IMR-90 (cell line): Measurements from ENCODE around the gene CDH12.

ENCODE experiments used
- CTCF ChIP-seq: conservative IDR thresholded peaks from 2 replicates; pipeline ENCODE4 v1.5.1; 2012; ENCODE audit warnings: mild to moderate bottlenecking, low read depth, low read length, improper control_type of control experiment
- MAFK ChIP-seq: IDR thresholded peaks from 2 replicates; pipeline ENCODE4 v1.6.1; 2012; ENCODE audit warnings: low read depth, low read length, improper control_type of control experiment
- MXI1 ChIP-seq: IDR thresholded peaks from 2 replicates; pipeline ENCODE4 v1.6.1; 2012; ENCODE audit warnings: low read depth, mild to moderate bottlenecking, low read length, moderate library complexity, borderline replicate concordance
- POLR2A ChIP-seq: IDR thresholded peaks from 2 replicates; pipeline ENCODE4 v1.6.1; 2012; ENCODE audit warnings: mild to moderate bottlenecking, low read depth, low read length

DNA sequence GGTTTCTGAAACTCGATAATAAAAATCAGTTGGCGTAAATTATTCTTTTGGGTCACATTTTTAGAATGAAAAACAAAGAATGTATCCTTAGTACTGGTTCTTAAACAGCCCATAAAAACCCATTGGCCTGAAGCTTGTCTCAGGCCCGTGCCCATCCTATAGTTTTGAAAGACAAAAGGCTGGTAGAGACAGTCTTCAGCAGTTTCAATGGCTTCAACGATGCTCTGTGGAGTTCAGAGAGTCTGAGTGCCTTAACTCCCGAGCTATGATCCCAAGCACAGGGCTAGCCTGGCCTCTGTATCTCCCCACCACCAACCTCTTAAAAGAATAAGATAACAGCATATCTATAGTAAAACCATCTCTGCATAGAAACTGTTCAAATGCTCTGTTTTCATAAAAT, 595.0 kb downstream of the CDH12 start:
- no peak for TF ChIP-seq CTCF
- no peak for TF ChIP-seq MXI1
- TF ChIP-seq POLR2A: no peak
- no peak for TF ChIP-seq MAFK
